Natural killer cell (primary cell): ENCODE measurements around the gene SEMA5A. TPM values are rescaled to one million over a fixed set of nuclear protein-coding genes. Genes with fewer than 3 reads are reported as not detected.

Experiments used
- ATAC-seq, 3 donors: fragments of 150-1000 bp in 2 of 3; fragments of 200-7000 bp in 1 of 3; cut with Tn5 transposase; 1 replicate in 1 of 3; 2 replicates in 2 of 3; pipeline ENCODE4 v1.10.0; 2021; ENCODE audit warnings: mild to moderate bottlenecking in 2 of 3, moderate library complexity in 2 of 3
- DNase-seq, 2 donors: peaks; one replicate each; pipeline versions ENCODE4 v3.0.0 to v3.0.0-alpha.2; 2013 to 2021; ENCODE audit warnings: mixed read lengths in 1 of 2
- H3K27ac ChIP-seq: one replicate; pipeline ENCODE4 v1.5.1; 2013; ENCODE audit warnings: mild to moderate bottlenecking, low read length
- H3K27me3 ChIP-seq: one replicate; pipeline ENCODE4 v1.6.1; 2013; ENCODE audit warnings: low read length; ENCODE audit not compliant: control insufficient read depth, insufficient read depth
- H3K36me3 ChIP-seq: one replicate; pipeline ENCODE4 v1.6.1; 2013; ENCODE audit warnings: low read length; ENCODE audit not compliant: control insufficient read depth, insufficient read depth
- H3K4me1 ChIP-seq: one replicate; pipeline ENCODE4 v1.6.1; 2013; ENCODE audit warnings: low read length; ENCODE audit not compliant: control insufficient read depth, insufficient read depth
- H3K4me3 ChIP-seq: one replicate; pipeline ENCODE4 v1.5.1; 2013; ENCODE audit warnings: low read length
- H3K9me3 ChIP-seq: one replicate; pipeline ENCODE4 v1.6.1; 2013; ENCODE audit warnings: low read length; ENCODE audit not compliant: control insufficient read depth, insufficient read depth
- H3K27ac Mint-ChIP-seq, 2 donors: one replicate each; pipeline ENCODE4 v1.8.0; 2022; ENCODE audit warnings: mild to moderate bottlenecking in 2 of 2, mixed read lengths in 2 of 2, moderate library complexity in 1 of 2
- H3K27me3 Mint-ChIP-seq, 2 donors: one replicate each; pipeline ENCODE4 v1.8.0; 2022; ENCODE audit warnings: low read depth in 2 of 2, mixed read lengths in 2 of 2
- H3K36me3 Mint-ChIP-seq: one replicate; pipeline ENCODE4 v1.8.0; 2022; ENCODE audit warnings: mixed read lengths
- H3K4me1 Mint-ChIP-seq, 2 donors: one replicate each; pipeline ENCODE4 v1.8.0; 2022; ENCODE audit warnings: mixed read lengths in 2 of 2
- H3K4me3 Mint-ChIP-seq: one replicate; pipeline ENCODE4 v1.8.0; 2022; ENCODE audit warnings: mild to moderate bottlenecking, moderate library complexity, mixed read lengths
- H3K9me3 Mint-ChIP-seq, 2 donors: one replicate each; pipeline ENCODE4 v1.8.0; 2022; ENCODE audit warnings: mixed read lengths in 2 of 2
- CTCF ChIP-seq: fragments of 200-600 bp; IDR thresholded peaks from one replicate; pipeline ENCODE4 v1.8.0; 2022; ENCODE audit warnings: antibody characterized with exemption
- WGBS: methylation state at CpG from one replicate; pipeline ENCODE4 v1.1.7; 2013; ENCODE audit warnings: missing lambda C conversion rate; ENCODE audit not compliant: insufficient coverage; 5-methylcytosine and 5-hydroxymethylcytosine counted together
- intact Hi-C: fragments of 100-400 bp; cut with micrococcal nuclease; formaldehyde crosslinking; loops from one replicate; pipeline ENCODE4 v1.14.2; 2022
- total RNA-seq, 4 donors: library from RNA; stranded (reverse); fragments of 120-200 nt in 1 of 4; gene quantifications; one replicate each; pipeline versions ENCODE4 v1.2.3 to v1.2.4, GENCODE V29; 2013 to 2022

The SEMA5A gene
- total RNA-seq, 3 donors from 2014 or later (not counting 1 experiment from before 2014, with no cell fraction given), result 0.15 TPM; not detected in 2

DNA sequence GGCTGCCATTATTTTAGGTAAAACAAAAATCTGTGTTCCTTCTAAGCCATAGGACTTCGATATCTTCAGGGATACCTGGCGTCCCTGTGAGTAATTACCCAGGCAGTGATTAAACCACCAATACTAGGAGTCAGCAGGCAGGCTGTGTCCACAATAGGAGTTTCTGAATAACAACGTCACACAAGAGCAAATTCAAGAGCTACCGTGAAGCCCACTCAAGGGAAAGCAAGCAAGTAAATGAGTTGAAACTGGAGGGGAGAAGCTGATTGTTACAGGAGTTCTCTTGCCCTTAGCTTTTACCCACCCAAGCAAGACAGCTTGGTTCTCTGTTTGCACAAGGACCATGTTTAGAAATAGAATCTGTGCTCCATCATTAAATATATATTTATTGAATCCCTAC, 50.8 kb downstream of the SEMA5A start:
- ATAC-seq (no peak), DNase-seq (no peak)
- H3K4me3 Mint-ChIP-seq, result no peak overlapping the region
- peaks cover 4% of the 10 kb centered on the region in 2 donors for H3K9me3 Mint-ChIP-seq
- no peak overlapping the region for H3K27ac Mint-ChIP-seq
- WGBS, result 83% methylated on average over 4 of the region's 4 CpGs
- no peaks in the 10 kb centered on the region for H3K4me1 Mint-ChIP-seq
- TF ChIP-seq CTCF, result no peak
- H3K36me3 ChIP-seq, result no peaks in the 10 kb centered on the region
- no peaks in the 10 kb centered on the region for H3K9me3 ChIP-seq
- no peaks in the 10 kb centered on the region for H3K27me3 Mint-ChIP-seq
- H3K36me3 Mint-ChIP-seq, result no peaks in the 10 kb centered on the region
- no peak overlapping the region for H3K27ac ChIP-seq
- no peak overlapping the region for H3K4me3 ChIP-seq
- H3K27me3 ChIP-seq, result no peaks in the 10 kb centered on the region
- intact Hi-C loops, result no loop called here
- no peaks in the 10 kb centered on the region for H3K4me1 ChIP-seq

GRCh38 chr5:9494301-9494700, 51.6 kb downstream of the SEMA5A start:
- H3K9me3 Mint-ChIP-seq, result peaks cover 4% of the 10 kb centered on the region in 2 donors

GRCh38 chr5:9490494-9491097, 55.3 kb downstream of the SEMA5A start:
- Mint-ChIP-seq H3K36me3 (no peaks in the 10 kb centered on the region), H3K27me3 (no peaks in the 10 kb centered on the region), H3K27ac (no peak overlapping the region), H3K9me3 (peaks cover 3 to 6% of the 10 kb centered on the region in 2 donors), H3K4me3 (no peak overlapping the region), H3K4me1 (no peaks in the 10 kb centered on the region)
- TF ChIP-seq CTCF, result no peak
- no peak for ATAC-seq
- no peak overlapping the region for H3K27ac ChIP-seq
- H3K27me3 ChIP-seq, result no peaks in the 10 kb centered on the region
- WGBS, result 83% methylated on average over 2 of the region's 2 CpGs
- no peaks in the 10 kb centered on the region for H3K4me1 ChIP-seq
- no peaks in the 10 kb centered on the region for H3K9me3 ChIP-seq
- no peak for DNase-seq
- H3K4me3 ChIP-seq, result no peak overlapping the region
- H3K36me3 ChIP-seq, result no peaks in the 10 kb centered on the region
- intact Hi-C loops, result no loop called here

More at GRCh38 chr5:9494301-9494700, 51.6 kb downstream of the SEMA5A start:
- Histone ChIP-seq H3K36me3 (no peaks in the 10 kb centered on the region), H3K4me1 (no peaks in the 10 kb centered on the region), H3K27me3 (no peaks in the 10 kb centered on the region), H3K4me3 (no peak overlapping the region), H3K27ac (no peak overlapping the region), H3K9me3 (no peaks in the 10 kb centered on the region)
- Mint-ChIP-seq H3K4me1 (no peaks in the 10 kb centered on the region), H3K27ac (no peak overlapping the region), H3K27me3 (no peaks in the 10 kb centered on the region), H3K36me3 (no peaks in the 10 kb centered on the region), H3K4me3 (no peak overlapping the region)
- no peak for TF ChIP-seq CTCF
- WGBS, result 97% methylated on average over 3 of the region's 3 CpGs
- no peak for DNase-seq
- ATAC-seq, result no peak
- intact Hi-C loops, result no loop called here

- intact Hi-C loops, result no loop called here
- 77% methylated on average over 3 of the region's 3 CpGs for WGBS
- Histone ChIP-seq H3K36me3 (no peaks in the 10 kb centered on the region), H3K27ac (no peak overlapping the region), H3K4me3 (no peak overlapping the region), H3K4me1 (no peaks in the 10 kb centered on the region), H3K9me3 (peaks cover 3% of the 10 kb centered on the region), H3K27me3 (no peaks in the 10 kb centered on the region)
- no peak for ATAC-seq
- H3K27ac Mint-ChIP-seq, result no peak overlapping the region
- no peak for TF ChIP-seq CTCF
- peaks cover 9 to 17% of the 10 kb centered on the region in 2 donors for H3K9me3 Mint-ChIP-seq
- H3K27me3 Mint-ChIP-seq, result no peaks in the 10 kb centered on the region
- no peaks in the 10 kb centered on the region for H3K4me1 Mint-ChIP-seq
- no peaks in the 10 kb centered on the region for H3K36me3 Mint-ChIP-seq
- DNase-seq, result no peak
- H3K4me3 Mint-ChIP-seq, result no peak overlapping the region
Observed at GRCh38 chr5:9483779-9484178, 62.1 kb downstream of the SEMA5A start.
